ENCODE measurements around the gene WWOX.

Gene WWOX

DNA sequence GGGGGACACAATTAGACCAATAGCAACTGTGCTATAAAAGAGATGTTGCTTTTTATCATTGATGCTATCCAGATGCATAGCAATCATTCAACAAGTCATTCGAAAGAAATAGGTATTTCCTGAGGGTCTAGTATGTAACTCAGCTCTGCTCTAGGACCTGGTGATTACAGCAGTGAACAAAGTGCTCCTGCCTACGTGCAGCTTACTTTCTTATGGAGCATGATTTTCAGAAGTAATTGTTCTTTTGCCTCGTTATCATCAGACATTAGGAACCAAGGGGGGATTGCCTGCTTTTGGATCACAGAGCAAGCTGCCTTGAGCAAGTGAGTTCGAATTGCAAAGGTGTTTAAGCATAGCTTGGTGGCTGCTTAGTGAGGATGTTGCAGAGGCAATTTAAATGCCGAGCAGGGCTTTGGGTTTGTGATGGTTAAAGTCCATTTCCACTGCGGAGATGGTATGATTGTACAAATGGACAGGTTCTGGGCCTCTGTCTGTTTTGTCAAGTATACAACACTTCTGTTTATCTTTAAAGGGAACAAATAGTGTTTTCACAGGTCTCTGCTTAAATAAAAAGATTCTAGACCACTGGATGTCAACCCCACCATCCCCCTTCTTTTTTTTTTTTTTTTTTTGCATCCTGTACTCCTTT, 41.5 kb downstream of the WWOX start:
- TF ChIP-seq POLR2A (IDR thresholded peaks at IDR 0.05; ENCODE audit: low read length) (no peak), GATA1 (IDR thresholded peaks at IDR 0.05; ENCODE audit: low read depth, low read length) (no peak)
- DNase-seq, result no peak

DNA sequence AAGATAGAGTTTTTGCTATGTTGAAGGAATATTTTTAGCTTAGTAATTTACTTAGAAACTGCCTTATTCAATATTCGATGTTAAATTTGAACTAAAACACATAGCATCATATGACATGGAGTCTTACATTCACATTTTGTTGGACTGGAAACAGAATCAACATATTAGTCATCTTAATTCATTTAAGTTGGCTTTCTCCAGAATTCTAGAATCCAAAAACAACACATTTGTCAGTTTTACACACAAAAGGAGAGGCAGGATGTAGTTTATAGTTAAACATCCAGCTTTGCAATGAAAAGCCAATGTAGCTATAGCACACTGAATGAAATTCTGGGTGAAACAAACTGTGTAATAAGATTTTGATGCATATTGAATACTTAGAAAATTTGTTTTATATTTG, 43.3 kb downstream of the WWOX start:
- no peak for DNase-seq
- no peak for TF ChIP-seq POLR2A (IDR thresholded peaks at IDR 0.05; ENCODE audit: low read length)
- no peak for TF ChIP-seq GATA1 (IDR thresholded peaks at IDR 0.05; ENCODE audit: low read depth, low read length)

DNA sequence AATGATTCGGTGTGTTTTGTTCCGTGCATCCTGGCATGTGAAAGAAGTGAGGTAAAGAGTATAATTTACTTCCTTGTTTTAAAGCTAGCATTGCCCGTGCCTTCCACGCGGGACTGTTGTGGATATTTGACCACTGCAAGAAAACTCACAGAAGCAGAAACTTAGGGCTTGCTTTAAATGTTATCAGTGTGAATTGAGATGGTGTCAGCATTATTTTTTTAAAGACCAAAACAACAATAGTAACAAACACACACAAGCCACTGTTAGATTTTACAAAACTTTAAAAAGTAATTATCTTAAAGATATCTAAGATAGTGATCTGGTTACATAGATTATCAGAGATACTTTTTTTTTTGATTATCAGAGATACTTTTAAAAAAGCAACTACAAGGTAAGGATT, 47.4 kb downstream of the WWOX start:
- TF ChIP-seq GATA1 (IDR thresholded peaks at IDR 0.05; ENCODE audit: low read depth, low read length) (no peak), POLR2A (IDR thresholded peaks at IDR 0.05; ENCODE audit: low read length) (no peak)
- no peak for DNase-seq

DNA sequence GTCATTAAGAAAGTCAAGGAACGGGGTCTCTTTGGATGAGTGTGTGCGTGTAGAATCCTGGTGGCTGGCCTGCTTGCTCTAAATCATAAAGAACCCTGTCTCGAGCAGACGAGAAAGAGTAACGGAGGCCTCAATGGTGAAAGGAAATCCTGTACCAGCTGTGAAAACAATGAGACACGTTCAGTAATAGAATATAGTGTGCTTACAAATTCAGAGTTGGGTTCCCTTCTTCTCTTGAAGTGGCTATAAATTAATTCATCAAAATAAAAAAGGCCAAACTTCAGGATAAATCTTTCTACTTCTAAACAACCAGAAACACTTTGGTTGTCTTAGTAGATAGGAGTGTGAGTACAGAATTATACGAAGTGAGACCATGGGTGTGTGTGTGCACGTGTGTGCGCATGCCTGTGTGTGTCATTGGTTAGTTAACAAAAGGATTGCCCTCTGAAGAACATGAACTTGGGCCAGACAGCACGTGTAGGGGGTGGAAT, 48.5 kb downstream of the WWOX start:
- TF ChIP-seq POLR2A (IDR thresholded peaks at IDR 0.05; ENCODE audit: low read length) (no peak), GATA1 (IDR thresholded peaks at IDR 0.05; ENCODE audit: low read depth, low read length) (no peak)

DNA sequence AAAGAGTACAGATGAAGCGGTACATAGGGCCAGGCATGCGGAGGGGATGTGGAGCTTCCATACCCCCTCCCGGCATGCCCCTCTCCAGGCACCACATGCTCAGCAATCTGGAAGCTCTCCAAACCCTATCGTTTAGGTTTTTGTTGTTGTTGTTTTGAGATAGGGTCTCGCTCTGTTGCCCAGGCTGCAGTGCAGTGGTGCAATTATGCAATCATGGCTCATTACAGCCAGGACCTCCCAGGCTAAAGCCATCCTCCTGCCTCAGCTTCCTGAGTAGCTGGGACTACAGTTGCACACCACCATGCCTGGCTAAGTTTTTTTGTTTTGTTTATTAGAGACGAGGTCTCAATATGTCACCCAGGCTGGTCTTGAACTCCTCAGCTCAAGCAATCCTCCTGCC, 50.8 kb downstream of the WWOX start:
- DNase-seq, result no peak
- no peak for TF ChIP-seq GATA1 (IDR thresholded peaks at IDR 0.05; ENCODE audit: low read depth, low read length)

More for the DNA sequence above, 48.5 kb downstream of the WWOX start:
- no peak for DNase-seq

DNA sequence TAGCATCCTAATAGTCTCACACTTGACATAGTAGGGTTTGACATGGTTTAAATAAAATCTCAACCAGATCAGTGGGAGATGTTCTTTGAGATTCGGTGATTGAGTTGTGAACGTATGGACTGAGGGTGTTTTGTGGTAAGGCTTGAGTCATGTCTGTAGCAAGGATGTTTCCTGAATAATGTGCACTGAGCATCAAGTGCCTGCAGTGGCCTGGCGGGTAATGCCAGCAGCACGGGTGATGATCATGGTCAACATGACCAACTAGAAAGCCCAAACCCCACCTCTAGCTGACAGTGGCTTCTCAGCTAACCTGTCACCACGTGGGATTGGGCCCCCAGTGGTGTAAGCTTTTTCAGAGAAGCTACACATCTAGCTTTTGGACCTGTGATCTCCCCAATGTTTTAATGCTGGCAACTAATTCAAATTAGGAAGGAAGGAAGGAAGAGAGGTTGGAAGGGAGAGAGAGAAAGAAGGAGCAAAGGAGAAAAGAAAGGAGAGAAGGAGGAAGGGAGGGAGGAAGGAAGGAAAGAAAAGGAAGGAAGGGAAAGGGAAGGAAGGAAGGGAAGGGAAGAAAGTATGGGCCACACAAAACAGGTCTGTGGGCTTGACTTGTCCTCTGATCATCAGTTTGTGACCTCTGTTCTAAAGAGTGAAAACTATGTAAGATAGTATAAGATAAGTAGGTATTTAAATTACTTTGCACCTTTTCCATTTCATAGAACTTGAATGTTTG, 55.4 kb downstream of the WWOX start:
- TF ChIP-seq GATA1 (IDR thresholded peaks at IDR 0.05; ENCODE audit: low read depth, low read length), result no peak
- no peak for TF ChIP-seq POLR2A (IDR thresholded peaks at IDR 0.05; ENCODE audit: low read length)
- no peak for DNase-seq

DNA sequence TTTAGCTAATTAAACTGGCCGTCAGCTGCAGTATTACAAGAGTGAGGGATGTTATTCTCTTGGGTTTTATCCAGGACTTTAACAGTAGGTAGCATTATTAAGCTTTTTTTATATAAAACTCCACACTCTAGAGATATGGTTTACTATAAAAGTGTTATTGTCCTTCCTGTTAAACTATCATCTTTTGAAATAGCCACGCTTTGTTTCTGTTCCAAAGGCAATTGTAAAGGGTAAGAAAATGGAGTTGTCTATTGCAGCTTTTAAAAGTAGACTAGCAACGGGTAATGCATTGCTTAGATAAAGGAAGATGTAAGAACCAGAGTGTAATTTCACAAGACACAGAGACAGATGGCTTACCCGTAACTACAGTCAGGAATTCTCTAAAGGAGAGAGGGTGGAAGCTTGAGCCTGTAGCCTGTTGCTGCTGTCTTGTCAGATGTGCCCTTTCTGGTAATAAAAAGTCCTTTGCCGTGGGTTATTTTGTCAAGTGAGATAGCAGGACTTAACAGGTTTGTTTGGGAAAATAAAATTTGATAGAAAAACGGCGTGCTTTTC, 56.4 kb downstream of the WWOX start:
- no peak for DNase-seq
- TF ChIP-seq GATA1 (IDR thresholded peaks at IDR 0.05; ENCODE audit: low read depth, low read length), result no peak
- TF ChIP-seq POLR2A (IDR thresholded peaks at IDR 0.05; ENCODE audit: low read length), result no peak

DNA sequence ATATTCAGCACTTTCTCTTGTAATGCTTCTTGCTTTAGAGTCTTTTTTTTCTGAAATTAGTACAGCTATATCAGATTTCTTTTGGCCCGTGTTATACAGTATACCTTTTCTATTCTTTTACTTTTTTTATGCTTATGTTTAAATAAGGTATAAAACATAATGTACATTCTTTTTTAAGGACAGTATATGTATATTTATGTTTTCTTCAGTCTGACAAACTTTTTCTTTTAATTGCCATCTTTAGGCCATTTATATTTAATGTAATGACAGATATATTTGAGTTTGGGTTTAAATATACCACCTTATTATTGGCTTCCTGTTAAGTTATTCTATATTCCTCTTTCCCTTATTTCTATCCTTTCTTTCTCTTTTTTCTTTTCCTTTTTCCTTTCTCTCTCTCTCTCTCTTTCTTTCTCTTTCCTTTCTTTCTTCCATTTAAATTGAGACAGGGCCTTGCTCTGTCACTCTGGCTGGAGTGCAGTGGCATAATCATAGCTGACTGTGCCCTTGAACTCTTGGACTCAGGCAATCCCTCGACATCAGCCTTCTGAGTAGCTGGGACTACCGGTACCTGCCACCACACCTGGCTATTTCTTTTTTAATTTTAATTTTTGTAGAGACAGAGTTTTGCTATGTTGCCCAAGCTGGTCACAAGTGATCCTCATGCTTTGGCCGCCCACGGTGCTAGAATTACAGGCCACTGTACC, 61.7 kb downstream of the WWOX start:
- no peak for DNase-seq
- TF ChIP-seq POLR2A (IDR thresholded peaks at IDR 0.05; ENCODE audit: low read length) (no peak), GATA1 (IDR thresholded peaks at IDR 0.05; ENCODE audit: low read depth, low read length) (no peak)

DNA sequence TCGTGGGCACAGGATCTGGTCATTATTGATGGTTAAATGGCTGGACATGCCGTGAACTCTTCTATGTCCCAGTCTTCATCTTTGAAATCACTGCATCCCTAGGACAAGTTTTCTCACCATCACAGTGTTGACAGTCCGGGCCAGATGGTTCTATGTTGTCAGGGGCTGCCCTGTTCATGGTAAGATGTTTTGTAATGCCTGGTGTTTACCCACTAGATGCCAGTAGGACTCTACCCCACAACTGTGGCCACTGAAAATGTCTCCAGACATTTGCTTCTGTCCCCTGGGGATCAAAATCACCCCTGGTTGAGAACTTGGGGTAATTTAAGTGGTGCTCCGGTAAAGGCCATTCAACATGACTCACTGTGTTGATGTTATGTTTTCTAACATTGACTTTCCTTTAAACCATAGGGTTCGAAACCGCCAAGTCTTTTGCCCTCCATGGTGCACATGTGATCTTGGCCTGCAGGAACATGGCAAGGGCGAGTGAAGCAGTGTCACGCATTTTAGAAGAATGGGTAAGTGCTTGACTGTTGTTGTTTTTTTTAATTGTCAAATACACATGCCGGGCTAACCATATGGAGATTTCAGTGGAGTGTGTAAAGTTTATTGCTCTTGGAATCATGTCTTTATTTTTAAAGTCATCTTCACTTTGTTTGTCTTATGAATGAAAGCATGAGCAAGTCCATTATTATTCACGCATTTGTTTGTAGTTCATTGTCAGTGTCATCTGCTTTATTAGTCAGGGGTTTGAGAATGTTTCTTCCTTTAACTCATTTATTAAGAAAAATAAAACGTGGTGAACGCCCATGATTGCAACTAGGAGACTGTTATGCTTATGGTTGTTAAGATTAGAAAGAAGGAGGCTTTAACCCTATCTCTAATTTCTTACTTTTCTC, 64.6 kb downstream of the WWOX start:
- TF ChIP-seq POLR2A (IDR thresholded peaks at IDR 0.05; ENCODE audit: low read length), result no peak
- no peak for TF ChIP-seq GATA1 (IDR thresholded peaks at IDR 0.05; ENCODE audit: low read depth, low read length)
- DNase-seq, result no peak

DNA sequence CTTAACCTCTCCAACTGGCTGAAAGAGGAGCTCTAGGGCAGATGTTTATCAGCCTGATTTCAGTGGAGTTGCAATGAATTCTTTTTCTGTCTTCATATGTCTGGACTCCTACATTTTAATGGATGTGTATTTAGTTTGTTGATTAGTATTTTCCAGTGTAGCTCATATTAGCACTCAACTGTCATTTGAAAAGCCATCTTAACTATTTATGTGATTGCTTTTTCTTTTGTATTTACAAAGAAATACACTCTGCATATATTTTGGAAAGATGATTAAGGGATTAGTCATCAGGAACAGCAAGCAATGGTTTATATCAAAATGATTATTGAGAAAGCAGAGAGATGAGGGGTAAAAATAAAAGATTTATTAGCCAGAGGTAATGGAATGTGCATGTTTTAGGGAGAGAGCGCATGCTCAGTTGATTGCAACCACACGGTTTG, 71.1 kb downstream of the WWOX start:
- TF ChIP-seq GATA1 (IDR thresholded peaks at IDR 0.05; ENCODE audit: low read depth, low read length) (no peak), POLR2A (IDR thresholded peaks at IDR 0.05; ENCODE audit: low read length) (no peak)
- no peak for DNase-seq

DNA sequence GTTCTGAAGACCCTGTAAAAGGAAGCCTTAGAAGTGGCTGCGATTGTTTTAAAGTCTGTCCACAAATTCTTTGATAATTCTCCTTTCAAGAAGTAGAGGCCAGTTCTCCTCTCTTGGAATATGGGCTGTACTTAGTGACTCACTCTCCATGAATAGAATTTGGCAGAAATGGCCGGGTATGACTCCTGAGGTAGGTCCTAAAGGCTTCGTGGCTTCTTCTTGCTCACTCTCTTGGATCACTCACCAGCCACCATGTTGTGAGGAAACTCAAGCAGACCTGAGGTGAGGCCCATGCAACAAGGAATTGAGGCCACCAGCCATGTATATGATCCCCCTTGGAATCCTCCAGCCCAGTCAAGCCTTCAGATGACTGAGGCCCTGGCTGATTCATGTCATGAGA, 75.8 kb downstream of the WWOX start:
- no peak for DNase-seq
- TF ChIP-seq GATA1 (IDR thresholded peaks at IDR 0.05; ENCODE audit: low read depth, low read length) (no peak), POLR2A (IDR thresholded peaks at IDR 0.05; ENCODE audit: low read length) (no peak)

DNA sequence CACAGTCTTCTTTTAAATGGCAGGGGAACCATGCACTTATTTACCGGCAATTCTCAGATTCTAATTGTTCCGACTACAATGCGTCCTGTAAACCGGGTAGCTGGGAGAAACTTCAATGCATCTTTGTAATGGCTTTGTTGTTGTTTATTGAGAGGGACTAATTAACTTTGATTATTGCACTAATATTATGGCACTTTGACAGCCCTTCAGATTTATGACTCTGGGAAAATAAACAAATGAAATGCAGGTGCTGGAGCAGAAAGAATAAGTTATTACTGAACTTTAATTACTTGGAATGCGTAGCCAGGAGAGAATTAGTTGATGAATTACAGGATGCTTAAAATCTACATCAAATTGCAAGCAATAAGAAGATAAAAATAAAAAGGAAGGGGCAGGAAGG, 77.0 kb downstream of the WWOX start:
- no peak for TF ChIP-seq GATA1 (IDR thresholded peaks at IDR 0.05; ENCODE audit: low read depth, low read length)
- no peak for TF ChIP-seq POLR2A (IDR thresholded peaks at IDR 0.05; ENCODE audit: low read length)

DNA sequence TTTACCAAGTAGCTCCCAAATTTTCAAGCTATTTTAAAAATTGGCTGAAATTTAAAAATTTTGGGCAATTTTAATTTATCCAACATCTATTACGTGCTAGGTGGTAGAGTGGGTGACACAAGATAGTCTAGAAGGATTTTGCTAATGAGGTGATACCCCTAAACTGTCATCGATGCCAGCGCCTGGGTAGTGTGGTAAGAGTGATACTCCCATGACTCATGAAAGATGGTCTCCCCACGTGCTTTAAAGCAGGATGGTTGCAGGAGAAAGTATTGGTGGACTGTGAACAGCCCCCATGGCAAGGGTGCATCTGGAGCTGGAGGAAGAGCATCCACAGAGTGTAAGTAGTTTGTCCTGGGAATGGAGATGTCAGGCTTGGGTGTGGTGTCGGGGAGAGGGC, 77.8 kb downstream of the WWOX start:
- no peak for DNase-seq

More for the DNA sequence above, 77.0 kb downstream of the WWOX start:
- DNase-seq, result no peak

More for the DNA sequence above, 77.8 kb downstream of the WWOX start:
- TF ChIP-seq POLR2A (IDR thresholded peaks at IDR 0.05; ENCODE audit: low read length), result no peak
- no peak for TF ChIP-seq GATA1 (IDR thresholded peaks at IDR 0.05; ENCODE audit: low read depth, low read length)
